T-helper 22 cell (primary cell): ENCODE results near the gene CFAP410.
"Not testable (repeated sequence)": the region's sequence is repeated elsewhere in the genome, so short reads cannot be mapped to it uniquely, and the experiment has no call there.

Experiments
- DNase-seq: peaks from one replicate; pipeline ENCODE4 v3.0.0-alpha.2; 2020; ENCODE audit warnings: low read depth

Gene CFAP410

DNA sequence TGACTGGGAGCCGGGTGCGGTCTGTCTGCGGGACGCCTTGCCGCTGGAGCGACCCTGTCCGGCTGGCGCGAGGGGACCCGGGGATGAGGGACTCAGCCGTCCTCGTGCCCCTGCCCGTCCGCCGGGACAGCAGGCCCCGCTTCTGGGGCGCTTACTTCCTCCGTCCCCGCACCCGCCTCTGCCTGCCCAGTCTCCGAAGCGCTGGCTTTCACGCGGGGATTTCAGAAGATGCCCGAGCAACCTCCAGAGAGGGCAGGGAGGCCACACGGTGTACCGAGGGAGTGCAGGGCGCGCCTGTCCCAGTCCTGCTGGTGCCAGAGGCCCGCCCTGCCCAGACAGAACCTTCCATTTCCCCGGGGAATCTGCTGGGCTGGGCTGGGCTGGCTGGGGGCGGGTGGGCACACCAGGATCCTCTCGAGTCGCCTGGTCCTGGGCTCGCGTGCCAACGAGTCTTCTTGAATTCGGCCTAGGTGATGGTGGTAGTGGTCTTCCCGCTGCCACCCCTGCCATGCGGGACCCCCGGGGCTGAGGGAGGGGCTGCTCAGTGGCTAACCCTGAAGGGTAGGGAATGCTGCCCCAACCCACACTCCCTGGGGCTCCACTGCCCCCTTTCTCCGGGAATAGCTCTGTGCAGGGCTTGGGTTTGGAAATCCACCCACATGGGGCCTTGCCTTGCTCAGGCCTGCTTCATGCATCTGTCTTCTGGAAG, 11.7 kb upstream of the CFAP410 start:
- DNase-seq = no peak

DNA sequence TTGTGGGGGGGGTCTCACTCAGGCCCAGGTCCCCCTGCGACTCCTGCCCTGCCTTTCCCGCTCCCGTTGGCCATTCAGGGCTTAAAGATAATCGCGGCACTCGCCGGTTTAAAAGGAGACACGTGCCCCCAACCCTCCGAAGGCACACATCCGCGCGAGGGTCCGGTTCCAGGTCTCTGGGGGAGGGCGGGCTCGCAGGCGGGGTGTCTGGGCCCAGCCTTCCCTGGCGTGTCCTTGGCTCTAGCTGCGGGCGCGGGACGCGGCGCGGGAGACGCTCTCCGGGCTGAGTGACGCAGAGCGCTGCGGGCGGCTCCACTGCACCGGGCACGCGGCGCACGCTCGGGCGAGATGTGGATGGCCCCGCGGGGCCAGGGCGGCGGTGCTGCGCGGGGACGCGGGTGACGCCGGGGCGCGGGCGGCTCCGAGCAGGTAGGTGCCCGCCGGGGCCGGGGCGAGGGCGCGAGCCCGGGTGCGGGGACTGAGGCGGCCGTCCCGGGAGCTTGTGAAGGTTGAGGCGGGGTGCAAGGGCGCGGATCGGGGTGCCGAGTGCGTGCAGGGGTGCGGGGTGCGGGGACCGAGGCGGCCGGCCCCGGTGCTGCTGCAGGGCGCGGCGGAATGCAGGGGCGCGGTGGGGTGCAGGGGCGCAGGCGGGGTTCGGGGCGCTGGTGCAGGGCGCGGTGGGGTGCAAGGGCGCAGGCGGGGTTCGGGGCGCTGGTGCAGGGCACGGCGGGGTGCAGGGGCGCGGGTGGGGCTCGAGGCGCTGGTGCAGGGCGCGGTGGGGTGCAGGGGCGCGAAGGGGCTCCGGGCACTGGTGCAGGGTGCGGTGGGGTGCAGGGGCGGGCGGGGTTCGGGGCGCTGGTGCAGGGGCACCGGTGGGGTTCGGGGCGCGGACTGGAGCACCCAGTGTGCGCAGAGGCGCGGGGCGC, 10.9 kb upstream of the CFAP410 start:
- no peak for DNase-seq

DNA sequence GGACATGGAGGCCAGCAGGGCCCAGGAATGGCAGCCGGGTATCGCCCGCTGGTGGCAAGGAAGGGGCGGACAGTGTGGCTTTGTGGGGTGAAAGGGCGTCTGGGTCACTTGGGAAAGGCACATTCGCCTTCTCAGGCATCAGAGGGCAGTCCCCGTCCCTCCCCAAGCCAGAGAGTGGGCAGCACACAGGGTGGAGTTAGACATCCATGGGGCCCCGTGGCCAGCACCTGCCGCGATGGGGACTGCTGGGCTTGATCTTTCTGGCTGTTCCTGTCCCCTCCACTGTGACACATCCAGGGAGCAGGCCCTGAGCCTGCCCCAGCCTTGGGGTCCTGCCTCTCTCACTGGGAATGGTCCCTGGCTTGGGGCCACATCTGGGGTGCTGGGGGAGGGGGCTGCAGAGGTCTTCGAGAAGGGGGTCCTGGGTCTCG, 10.2 kb upstream of the CFAP410 start:
- DNase-seq = no peak

DNA sequence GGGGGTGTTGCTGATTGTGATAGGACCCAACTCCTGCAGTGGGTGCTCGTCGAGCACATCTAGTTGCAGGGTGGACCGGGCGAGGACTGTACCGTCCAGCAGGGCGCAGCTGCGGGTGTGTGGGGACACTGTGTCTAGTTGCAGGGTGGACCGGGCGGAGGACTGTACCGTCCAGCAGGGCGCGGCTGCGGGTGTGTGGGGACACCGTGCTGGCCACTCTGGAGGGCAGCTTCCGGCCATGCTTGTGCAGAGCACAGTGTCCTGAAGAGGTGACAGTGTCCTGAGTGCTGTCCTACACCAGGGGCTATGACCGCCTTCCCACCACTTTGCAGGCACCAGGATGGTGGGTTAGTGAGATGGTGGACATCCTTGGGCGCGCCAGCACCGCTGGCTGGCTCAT, 9.7 kb upstream of the CFAP410 start:
- no peak for DNase-seq

DNA sequence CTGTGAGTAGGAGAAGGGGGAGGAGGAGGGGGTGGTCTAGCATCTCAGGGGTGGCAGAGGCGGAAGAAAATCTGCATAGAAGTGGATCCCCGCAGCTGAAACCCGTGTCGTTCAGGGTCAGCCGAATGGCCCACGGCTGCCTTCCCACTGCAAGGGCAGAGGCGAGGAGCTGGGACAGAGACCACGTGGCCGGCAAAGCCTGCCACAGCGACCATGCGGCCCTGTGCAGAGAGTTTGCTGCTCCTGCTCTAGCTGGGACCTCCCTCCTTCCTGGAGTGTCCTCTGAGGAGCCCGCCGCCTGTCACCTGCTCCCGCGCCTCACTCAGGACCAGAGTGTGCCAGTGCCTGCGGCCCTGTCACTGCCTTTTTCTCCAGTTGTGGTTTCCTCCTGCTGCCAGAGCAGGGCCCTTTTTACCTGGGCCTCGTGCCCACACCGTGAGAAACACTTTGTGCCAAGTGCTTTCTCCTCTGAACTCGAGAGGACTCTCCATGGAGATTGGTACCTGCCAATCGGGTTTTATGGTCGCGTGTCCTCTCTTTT, 8.8 kb upstream of the CFAP410 start:
- DNase-seq = no peak

DNA sequence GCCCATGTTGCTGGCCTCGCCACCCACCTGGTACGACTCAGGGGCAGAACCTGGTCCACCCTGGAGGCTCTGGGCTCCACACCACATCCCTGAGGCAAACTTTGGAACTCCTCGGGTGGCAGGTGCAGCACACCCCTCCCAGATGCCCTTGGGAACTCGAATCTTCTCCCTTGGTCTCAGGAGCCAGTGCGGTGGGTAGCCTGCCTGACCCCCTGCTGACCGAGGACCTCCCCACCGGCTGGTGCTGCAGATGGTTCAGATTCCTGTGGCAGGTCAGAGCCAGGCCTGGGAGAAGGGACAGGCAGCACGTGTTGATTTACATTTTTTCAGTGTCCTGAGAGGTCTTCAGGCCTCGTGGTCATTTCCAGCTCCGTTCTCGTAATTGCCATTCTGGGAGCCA, 6.3 kb upstream of the CFAP410 start:
- DNase-seq = no peak

DNA sequence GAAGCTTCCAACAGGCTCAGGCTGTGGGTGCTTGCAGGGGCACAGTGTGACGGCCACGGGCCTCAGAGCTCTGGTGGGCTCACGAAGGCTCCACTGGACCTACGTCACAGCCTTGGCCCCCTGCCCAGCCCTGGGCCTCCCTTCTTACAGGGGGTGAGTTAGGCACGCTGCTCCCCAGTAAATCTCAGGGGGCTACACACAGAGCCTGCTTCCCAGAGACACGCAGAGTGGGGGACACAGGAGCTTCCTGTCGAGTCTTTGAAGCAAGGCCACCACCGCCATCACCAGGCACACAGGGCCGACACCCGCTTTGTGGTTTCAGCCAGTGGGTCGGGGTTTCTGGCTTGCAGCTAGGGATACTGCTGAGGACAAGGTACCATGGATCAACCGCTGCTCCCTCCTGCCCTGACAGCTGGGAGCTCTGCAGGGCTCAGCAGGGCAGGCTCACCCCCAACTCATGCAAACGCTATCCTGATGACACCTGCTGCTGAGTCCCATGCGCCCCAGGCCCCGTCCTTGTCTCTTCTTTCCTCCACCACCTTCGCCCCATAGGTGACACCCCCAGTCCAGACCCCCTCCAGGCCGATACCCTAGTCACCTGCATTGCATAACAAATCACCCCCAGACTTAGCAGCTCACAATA, 5.5 kb upstream of the CFAP410 start:
- DNase-seq = no peak

DNA sequence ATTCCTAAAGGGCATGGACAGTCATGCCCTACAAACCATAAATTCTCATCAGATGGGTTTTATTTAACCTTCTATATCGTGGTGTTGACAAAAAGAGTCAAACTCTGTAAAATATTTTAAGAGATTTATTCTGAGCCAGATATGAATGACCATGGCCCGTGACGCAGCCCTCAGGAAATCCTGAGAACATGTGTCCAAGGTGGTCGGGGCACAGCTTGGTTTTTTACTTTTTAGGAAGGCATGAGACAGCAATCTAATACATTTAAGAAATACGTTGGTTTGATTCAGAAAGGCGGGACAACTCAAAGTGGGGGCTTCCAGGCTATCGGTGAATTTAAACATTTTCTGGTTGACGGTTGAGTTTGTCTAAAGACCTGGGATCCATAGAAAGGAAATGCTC, 3.8 kb upstream of the CFAP410 start:
- not testable (repeated sequence) for DNase-seq

DNA sequence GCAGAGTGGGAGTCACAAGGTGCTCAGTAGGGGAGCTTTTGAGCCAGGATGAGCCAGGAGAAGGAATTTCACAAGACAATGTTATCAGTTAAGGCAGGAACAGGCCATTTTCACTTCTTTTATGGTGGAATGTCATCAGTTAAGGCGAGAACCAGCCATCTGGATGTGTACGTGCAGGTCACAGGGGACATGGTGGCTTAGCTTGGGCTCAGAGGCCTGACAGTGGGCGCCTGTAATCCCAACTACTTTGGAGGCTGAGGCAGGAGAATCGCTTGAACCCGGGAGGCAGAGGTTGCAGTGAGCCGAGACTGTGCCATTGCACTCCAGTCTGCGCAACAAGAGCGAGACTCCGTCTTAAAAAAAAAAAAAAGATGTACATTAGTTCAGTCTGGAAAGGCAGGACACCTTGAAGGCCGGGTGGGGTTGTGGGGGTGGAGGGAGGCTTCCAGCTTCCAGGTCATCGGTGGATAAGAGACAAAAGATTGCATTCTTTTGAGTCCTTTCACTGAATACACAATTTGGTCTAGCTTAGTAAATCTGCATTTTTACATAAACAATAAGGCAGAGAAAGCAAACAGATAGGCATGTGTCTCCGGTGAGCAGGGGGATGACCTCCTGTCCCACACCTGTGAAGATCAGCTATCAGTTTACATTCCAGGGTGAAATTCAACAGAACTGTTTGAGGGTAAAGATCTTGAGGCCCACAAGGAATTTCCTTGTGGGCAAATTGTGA, 2.7 kb upstream of the CFAP410 start:
- DNase-seq = not testable (repeated sequence)

DNA sequence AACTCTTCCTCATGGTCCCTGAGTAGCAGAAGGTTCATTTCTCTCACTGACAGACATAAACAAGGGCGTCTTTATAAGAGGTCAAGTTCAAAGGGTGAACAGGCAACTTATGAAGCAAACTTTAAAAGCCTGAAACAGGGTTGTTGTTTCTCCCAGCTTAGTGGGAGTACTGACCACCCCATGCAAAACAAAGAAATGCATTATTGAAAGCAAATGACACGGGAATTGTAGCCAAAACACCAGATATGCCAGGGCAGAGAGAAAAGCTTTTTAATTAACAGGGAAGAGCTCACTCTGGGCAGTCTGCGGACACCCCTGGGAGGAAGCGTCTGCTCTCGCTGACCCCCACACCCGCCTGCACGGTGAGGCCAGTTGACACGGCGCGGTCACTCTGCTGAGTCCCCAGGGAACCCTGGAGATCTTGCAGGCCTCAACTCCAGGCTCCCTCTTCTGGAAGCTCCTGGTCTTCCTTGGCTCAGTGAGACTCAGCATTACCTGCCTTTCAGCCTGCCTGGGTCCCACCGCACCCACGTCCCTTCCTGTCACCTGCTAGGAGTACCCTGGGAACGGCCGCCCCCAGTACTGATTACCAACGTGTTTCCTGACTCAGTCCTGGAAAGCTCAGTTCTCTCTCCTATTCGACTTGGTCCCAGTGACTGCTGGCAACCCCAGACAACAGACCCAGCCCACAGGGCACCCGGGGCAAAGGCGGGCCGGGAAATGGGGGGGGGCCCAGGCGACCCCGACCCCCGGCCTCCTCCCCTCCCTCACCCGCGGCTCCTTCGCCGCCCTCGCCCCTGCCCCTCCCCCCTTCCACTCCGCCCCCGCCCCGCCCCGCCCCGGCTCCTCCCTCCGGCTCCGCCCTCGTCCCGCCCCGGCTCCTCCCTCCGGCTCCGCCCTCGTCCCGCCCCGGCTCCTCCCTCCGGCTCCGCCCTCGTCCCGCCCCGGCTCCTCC, 972 bp downstream of the CFAP410 start:
- DNase-seq = peak; percentile 51

DNA sequence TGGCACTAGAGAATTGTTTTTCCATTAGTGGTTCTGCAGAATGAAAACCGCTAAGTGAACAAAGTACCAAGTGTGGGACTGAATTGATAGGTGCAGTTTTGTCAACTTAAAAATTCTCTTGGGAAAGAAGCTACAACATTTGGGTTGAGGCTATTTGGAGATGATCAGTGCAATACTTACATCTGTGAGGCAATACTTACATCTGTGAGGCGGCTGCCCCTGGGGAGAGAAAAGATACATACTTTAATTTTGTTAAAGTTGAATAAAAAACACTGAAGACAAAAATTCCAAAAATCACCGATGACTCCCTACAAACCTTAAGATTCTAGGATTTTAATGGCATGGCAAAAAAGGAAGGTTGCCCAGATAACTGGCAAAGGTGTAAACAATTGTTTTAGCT, 1.7 kb downstream of the CFAP410 start:
- no peak for DNase-seq

DNA sequence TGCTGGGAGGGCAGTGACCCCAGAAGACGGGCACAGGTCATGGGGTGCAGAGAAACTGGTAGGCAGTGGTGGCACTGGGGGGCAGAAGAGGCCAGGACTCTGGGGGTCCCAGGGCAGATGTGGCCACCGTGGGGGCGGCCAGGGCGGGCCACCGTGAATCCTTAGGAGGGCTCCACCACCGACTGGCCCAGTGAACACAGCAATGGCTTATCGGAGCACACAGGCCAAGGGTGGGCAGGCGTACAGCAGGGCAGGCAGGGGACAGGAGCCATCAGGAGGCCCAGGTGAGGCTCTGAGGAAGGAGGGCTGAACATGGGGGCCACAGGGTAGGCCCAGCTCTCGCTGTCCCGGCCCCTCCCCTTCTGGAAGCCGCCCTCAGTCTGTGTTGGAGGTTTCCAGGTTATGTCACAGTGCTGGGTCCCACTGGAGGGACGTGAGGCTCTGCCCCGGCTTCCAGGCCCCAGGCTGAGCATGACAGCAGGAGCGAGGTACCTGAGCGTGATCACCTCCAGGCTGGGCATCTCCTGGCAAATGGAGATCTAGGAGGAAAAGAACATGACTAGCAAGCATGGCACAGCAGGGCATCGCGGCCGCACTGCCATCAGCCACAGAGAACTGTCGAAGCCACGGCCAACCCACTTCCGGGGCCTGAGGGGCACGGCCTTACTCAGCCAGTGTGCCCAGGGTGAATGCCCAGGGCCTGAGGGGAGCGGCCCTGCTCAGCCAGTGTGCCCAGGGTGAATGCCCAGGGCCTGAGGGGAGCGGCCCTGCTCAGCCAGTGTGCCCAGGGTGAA, 3.7 kb downstream of the CFAP410 start:
- DNase-seq = no peak

DNA sequence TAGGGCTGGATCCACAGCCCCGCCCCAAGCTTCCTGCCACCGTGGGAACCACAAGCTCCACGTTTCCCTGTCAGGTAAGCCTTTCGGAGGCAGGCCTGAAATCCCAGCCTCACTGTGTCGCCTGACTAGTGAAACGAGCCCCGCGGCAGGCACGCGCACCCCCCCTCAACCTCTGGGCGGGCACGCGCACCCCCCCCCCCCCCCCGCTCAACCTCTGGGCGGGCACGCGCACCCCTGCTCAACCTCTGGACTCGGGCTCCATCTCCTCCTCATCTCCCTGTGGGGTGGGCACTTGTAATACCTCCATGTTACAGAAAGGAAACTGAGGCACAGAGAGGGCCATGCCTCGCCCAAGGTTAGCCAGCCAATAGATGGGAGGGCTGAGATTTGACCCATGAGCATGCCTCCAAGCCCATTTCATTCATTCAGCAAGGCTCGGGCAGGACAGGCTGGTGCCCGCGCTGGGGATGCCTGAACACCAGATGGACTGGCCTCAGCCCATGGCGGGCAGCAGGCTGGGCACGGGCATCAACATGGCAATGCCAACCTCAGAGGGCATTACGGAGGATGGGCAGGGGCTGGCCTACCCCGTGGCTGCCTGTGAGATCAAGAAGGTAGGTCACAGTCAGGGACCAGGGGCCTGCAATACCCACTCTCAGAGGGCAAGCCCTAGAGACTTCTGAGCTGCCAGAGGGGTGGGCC, 4.7 kb downstream of the CFAP410 start:
- no peak for DNase-seq

DNA sequence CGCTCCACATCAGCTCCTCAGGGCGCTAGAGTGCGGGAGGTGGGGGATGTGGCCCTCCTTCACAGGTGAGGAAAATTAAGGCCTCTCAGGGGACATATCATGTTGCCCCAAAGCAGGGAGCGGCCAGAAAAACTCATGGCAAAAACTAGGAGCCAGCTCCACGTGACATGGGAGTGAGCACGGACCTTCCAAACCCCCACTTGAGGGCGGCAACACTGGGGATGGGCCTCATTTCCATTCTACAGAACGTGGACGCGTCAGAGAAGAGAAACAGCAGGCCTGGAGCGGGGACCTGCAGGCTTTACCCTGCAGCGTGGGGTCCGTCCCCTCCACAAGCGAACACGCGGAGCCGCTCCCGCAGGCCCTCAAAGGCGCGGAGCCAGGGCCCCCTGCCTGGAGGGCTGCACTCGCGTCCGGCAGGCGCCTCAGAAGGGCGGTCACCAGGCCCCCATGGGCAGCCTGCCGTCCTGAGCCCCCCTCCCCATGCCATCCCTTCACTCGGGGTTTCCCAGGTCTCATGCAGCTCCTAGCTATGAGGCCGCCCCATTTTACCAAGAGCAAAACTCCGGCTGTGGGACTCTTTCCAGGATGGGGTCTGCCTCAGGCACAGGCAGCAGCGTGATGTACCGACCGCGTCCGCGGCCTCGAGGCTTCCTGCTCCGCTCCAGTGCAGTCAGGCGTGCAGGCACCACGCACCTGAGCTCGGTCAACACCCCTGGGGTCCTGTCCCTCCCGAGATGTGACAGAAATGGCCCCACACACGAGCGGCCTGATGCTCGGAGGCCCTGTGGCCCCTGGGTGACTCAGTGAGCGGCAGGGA, 5.5 kb downstream of the CFAP410 start:
- no peak for DNase-seq

DNA sequence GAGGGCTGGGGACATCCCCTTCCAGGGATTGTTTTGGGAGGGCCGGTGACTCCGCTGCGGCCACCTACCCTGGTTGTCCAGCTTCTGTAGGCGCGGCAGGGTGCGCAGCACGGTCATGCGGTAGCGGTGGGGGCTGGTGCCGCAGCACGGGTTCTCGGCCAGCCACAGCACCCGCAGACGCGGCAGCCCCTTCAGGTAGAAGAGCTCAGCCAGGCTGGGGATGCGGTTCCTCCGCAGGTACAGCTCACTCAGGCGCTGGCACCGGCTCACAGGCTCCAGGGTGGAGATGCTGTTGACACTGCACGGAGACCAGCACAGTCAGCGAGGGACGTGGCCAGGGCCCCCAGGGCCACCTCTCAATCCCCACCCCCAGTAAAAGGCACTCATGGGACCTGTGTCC, 6.2 kb downstream of the CFAP410 start:
- DNase-seq = no peak

DNA sequence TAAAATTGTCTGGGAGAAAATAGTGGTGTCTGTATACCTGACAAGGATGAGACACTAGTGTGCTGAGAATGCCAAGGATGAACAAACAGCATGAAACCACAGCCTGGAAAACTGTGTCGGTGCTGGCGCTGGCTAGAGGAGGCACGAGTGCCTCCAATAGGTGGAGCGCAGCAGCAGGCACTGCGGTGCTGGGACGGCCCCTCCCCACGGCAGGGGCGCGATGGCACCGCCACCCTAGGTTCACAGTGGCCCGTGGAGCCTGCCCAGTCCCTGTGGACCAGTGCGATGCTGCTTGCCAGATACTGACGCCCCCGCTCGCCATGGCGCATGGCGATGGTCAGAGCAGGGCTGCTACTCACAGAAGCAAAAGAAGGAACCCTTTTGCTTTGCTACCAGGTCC, 6.8 kb downstream of the CFAP410 start:
- no peak for DNase-seq

DNA sequence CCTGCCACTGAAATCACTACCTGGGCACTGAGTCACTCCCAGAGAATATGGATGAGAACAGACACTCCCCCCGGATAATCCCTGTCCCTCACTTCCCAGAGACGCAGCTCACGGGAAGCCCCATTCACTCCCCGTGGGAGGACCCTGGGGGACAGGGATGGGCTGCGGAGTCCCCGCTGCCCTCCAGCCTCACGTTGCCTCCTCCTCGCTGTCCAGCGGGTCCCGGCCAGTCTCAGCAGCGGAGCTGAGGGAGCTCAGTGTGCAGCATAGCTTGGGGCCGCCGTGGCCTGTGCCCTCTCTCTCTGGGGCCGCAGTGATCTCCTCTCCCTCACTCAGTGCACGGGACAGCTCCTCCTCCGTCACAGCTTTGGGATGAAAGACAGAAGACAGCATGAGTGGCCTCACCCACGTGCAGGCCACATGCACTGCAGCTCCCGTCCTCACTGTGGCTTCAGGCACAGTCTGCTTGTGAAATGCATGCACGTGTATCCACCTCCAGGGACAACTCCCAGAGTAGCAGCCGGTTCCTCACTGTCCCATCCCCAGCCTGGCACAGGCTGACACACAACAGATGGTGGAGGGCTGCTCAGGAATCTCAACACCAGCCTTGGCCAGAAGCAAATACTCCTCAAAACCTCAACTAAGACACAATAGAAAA, 7.4 kb downstream of the CFAP410 start:
- no peak for DNase-seq

DNA sequence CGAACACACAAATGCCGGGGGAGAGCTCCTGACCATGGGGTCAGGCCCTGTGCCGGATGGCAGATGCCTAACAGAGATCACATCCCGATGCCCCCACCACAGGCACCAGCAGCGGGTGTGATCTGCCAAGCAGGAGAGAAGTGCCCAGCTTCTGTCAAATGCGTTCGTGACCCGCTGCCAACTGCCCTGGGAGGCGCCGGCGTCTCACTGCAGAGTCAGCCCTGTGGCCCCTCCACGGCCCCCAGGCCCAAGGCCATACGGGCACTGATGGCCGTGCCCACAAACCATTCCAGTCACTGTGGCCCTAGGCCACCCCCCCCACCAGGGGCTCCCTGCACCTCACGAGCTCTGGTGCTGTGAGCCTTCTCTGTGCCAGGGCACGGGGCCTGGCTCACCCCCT, 8.0 kb downstream of the CFAP410 start:
- no peak for DNase-seq
